OCI-LY7 (cell line): ENCODE data around the gene LRTM1.

ENCODE experiments used
- CTCF ChIP-seq: fragments of 200-600 bp; sonication (generic); conservative IDR thresholded peaks from 2 replicates; pipeline ENCODE4 v1.5.1; 2014; ENCODE audit warnings: mild to moderate bottlenecking, antibody characterized with exemption, low read length, moderate library complexity, mixed read lengths
- EZH2phosphoT487 ChIP-seq: fragments of 200-600 bp; sonication (generic); IDR thresholded peaks from 2 replicates; pipeline ENCODE4 v1.6.1; 2018; ENCODE audit warnings: low read depth, borderline replicate concordance, mild to moderate bottlenecking, mixed run types, antibody characterized with exemption, low read length, moderate library complexity, mixed read lengths

- TF ChIP-seq EZH2phosphoT487 (no peak), CTCF (no peak)
Measured at GRCh38 chr3:54906763-54907162, 21.1 kb downstream of the LRTM1 start.
